Adrenal gland (tissue), 5 donors: ENCODE measurements around the gene PGAP1.

ENCODE experiments used
- CTCF ChIP-seq, 6 experiments: fragments of 450-650 bp in 4 of 6; fragments of 200-600 bp in 2 of 6; sonication (generic) in 1 of 6; IDR thresholded peaks; 1 replicate in 5 of 6; 2 replicates in 1 of 6; pipeline versions ENCODE4 v1.5.1 to v1.8.0; 2016 to 2021; ENCODE audit warnings: antibody characterized with exemption in 6 of 6, mild to moderate bottlenecking in 2 of 6, moderate library complexity in 1 of 6
- POLR2A ChIP-seq, 2 donors: fragments of 450-650 bp; IDR thresholded peaks; one replicate each; pipeline ENCODE4 v1.6.1; 2017; ENCODE audit warnings: antibody characterized with exemption in 2 of 2, mild to moderate bottlenecking in 2 of 2, moderate library complexity in 1 of 2
- donor health status: DM: no; HTN: no; CAD: no.

- TF ChIP-seq POLR2A (IDR thresholded peaks at IDR 0.05): no peak
- TF ChIP-seq CTCF (IDR thresholded peaks at IDR 0.05): no peak
Observed at GRCh38 chr2:196952936-196953335, 26.4 kb upstream of the PGAP1 start.
